Nephron progenitor cell (in vitro differentiated cells): ENCODE results near the gene NUMBL.

Experiments used
- DNase-seq: peaks from one replicate; pipeline ENCODE4 v3.0.0; 2021
- H3K27ac Mint-ChIP-seq: 2 replicates; pipeline ENCODE4 v1.8.0; 2021; ENCODE audit warnings: mild to moderate bottlenecking, moderate library complexity, mixed read lengths
- H3K27me3 Mint-ChIP-seq: 2 replicates; pipeline ENCODE4 v1.8.0; 2021; ENCODE audit warnings: mild to moderate bottlenecking, low read depth, mixed read lengths; ENCODE audit not compliant: poor library complexity
- H3K36me3 Mint-ChIP-seq: 2 replicates; pipeline ENCODE4 v1.8.0; 2021; ENCODE audit warnings: low read depth, mixed read lengths
- H3K4me1 Mint-ChIP-seq: 2 replicates; pipeline ENCODE4 v1.8.0; 2021; ENCODE audit warnings: mixed read lengths
- H3K4me3 Mint-ChIP-seq: 2 replicates; pipeline ENCODE4 v1.8.0; 2021; ENCODE audit warnings: mild to moderate bottlenecking, moderate library complexity, mixed read lengths
- H3K9me3 Mint-ChIP-seq: 2 replicates; pipeline ENCODE4 v1.8.0; 2021; ENCODE audit warnings: mild to moderate bottlenecking, moderate library complexity, mixed read lengths
- TF ChIP-seq, protein P1 (sequence below): fragments of 200-600 bp; sonication (generic); IDR thresholded peaks from 2 replicates; pipeline ENCODE4 v1.5.0; 2021; ENCODE audit warnings: antibody characterized with exemption

The NUMBL gene

DNA sequence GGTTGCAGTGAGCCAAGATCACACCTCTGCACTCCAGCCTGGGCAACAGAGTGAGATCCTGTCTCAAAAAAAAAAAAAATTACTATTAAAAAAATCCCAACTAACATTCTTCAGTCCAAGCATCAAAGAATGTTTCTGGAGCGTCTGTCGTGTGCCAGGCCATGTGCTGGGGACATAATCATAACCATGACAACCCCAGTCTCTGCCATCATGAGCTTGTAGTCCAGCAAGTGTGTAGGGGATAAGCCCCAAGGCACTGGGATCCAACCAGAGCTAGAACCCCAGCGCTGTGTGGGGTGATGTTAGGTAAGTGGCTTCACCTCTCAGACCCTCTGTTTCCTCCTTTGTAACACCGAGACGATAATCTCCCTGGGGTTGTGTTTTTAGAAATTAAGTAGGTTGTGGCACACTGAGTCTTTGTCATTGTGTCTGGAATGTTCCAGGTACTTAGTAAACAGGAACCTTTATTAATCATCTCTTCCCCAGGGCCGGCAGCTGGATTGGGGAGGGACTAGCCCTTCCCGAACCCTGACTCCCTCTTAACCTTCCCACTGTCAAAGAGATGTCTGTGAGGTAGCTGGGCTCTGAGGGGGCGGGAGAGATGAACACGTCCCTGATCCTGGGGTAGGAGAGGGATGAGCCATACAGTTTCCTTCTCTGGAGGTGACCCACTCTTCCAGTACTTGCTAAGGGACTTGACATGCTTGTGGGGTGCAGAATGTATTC lies 31.6 kb upstream of the NUMBL start:
- no peaks in the 10 kb centered on the region for H3K27me3 Mint-ChIP-seq
- H3K4me1 Mint-ChIP-seq, result peaks cover 45% of the 10 kb centered on the region
- peaks cover 9% of the 10 kb centered on the region for H3K9me3 Mint-ChIP-seq
- H3K27ac Mint-ChIP-seq, result peak overlapping the region; percentile 54
- peaks cover 58% of the 10 kb centered on the region for H3K36me3 Mint-ChIP-seq
- no peak overlapping the region for H3K4me3 Mint-ChIP-seq
- no peak for DNase-seq
- TF ChIP-seq, protein P1, sequence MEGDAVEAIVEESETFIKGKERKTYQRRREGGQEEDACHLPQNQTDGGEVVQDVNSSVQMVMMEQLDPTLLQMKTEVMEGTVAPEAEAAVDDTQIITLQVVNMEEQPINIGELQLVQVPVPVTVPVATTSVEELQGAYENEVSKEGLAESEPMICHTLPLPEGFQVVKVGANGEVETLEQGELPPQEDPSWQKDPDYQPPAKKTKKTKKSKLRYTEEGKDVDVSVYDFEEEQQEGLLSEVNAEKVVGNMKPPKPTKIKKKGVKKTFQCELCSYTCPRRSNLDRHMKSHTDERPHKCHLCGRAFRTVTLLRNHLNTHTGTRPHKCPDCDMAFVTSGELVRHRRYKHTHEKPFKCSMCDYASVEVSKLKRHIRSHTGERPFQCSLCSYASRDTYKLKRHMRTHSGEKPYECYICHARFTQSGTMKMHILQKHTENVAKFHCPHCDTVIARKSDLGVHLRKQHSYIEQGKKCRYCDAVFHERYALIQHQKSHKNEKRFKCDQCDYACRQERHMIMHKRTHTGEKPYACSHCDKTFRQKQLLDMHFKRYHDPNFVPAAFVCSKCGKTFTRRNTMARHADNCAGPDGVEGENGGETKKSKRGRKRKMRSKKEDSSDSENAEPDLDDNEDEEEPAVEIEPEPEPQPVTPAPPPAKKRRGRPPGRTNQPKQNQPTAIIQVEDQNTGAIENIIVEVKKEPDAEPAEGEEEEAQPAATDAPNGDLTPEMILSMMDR, result no peak

DNA sequence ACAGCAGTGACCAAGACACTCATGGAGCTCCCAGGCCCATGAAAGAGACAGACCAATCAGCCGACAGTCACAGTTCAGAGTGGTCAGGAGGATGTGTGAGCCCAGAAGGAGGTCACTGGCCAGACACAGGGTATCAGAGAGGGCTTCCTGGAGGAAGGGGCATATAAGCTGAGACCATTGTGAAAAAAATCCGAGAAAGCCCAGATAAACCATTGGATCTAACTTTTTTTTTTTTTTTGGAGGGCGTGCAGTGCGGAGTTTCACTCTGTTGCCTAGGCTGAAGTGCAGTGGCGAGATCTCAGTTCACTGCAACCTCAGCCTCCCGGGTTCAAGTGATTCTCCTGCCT lies 30.7 kb upstream of the NUMBL start:
- H3K9me3 Mint-ChIP-seq, result peaks cover 9% of the 10 kb centered on the region
- H3K27ac Mint-ChIP-seq, result peak overlapping the region; percentile 39
- TF ChIP-seq, protein P1, result no peak
- H3K4me1 Mint-ChIP-seq, result peaks cover 48% of the 10 kb centered on the region
- H3K27me3 Mint-ChIP-seq, result no peaks in the 10 kb centered on the region
- DNase-seq, result no peak
- peak overlapping the region; percentile 61 for H3K4me3 Mint-ChIP-seq
- peaks cover 50% of the 10 kb centered on the region for H3K36me3 Mint-ChIP-seq

DNA sequence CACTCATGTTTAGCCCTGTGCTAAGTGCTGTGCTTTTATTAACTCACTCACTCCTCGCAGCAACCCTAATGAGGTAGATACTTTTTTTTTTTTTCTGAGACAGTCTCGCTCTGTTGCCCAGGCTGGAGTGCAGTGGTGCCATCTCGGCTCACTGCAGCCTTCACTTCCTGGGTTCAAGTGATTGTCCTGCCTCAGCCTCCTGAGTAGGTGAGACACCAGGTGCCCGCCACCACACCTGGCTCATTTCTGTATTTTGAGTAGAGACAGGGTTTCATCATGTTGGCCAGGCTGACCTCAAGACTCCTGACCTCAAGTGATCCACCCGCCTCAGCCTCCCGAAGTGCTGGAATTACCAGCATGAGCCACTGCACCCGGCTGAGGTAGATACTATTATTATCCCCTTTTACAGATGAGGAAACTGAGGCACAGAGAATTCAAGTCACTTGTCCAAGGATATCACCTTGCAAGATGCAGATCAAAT lies 29.0 kb upstream of the NUMBL start:
- H3K27me3 Mint-ChIP-seq, result no peaks in the 10 kb centered on the region
- DNase-seq, result no peak
- TF ChIP-seq, protein P1, result no peak
- peaks cover 9% of the 10 kb centered on the region for H3K9me3 Mint-ChIP-seq
- peak overlapping the region; percentile 90 for H3K4me3 Mint-ChIP-seq
- no peak overlapping the region for H3K27ac Mint-ChIP-seq
- H3K4me1 Mint-ChIP-seq, result peaks cover 65% of the 10 kb centered on the region
- peaks cover 34% of the 10 kb centered on the region for H3K36me3 Mint-ChIP-seq

DNA sequence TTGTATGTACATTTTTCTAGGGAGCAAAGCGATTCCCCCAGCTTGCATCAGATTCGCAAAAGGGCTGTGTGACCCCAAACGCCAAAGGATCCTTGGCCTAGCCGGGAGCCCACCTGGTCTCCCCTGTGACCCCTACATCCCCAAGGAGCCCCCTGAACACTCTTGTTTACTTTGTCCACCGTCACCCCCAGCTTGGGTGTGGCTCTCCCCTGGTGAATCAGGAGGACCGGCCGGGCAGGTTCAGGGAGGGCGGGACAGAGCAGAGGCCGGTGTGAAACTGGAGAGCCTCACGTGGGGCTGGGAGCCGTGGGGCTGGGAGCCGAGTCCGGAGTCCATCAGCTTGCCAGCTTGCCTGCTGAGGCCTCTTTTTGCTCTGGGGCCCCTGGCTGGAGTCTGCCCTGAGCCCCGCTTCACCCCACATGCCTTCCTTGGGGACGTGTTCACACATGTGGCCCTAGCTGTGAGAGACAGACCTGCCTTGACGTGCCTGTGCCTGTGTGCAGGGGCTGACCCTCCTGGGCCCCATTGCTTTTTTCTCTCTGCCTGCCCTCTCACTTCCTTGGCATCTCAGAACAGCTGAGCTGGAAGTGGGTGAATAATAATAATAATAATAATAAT lies 28.4 kb upstream of the NUMBL start:
- H3K36me3 Mint-ChIP-seq, result peaks cover 30% of the 10 kb centered on the region
- peaks cover 69% of the 10 kb centered on the region for H3K4me1 Mint-ChIP-seq
- H3K27ac Mint-ChIP-seq, result no peak overlapping the region
- H3K27me3 Mint-ChIP-seq, result no peaks in the 10 kb centered on the region
- H3K9me3 Mint-ChIP-seq, result peaks cover 7% of the 10 kb centered on the region
- DNase-seq, result peak; percentile 57
- peak overlapping the region; percentile 90 for H3K4me3 Mint-ChIP-seq
- TF ChIP-seq, protein P1, result no peak

DNA sequence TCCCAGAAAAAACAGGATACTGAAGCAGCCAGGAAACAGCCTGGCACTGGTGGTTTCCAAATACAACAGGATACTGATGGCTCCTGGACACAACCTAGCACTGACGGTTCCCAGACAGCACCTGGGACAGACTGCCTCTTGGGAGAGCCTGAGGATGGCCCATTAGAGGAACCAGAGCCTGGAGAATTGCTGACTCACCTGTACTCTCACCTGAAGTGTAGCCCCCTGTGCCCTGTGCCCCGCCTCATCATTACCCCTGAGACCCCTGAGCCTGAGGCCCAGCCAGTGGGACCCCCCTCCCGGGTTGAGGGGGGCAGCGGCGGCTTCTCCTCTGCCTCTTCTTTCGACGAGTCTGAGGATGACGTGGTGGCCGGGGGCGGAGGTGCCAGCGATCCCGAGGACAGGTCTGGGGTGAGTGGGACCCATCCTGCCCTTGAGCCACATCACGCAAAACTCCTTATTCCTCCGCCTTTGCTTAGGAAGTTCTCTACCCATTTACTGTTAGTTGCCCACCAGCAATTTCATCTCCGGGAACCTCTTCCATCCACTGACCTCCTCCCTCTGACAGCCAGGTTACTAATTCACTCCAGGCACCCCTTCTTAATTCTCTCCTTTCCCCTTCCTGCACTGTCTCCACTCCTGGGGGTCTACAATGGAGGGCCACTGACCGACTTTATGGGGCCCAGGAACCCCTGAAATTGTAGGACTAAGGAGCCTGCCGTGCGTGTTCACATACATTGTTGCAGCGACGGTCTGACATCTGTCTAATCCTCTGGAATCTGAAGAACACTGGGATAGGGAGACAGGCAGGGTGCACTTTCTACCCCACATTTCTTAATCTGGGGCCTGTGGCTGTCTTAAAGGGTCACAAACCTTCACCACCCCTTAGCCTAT lies 27.7 kb upstream of the NUMBL start:
- DNase-seq, result no peak
- peak overlapping the region; percentile 90 for H3K4me3 Mint-ChIP-seq
- no peaks in the 10 kb centered on the region for H3K9me3 Mint-ChIP-seq
- H3K36me3 Mint-ChIP-seq, result peaks cover 25% of the 10 kb centered on the region
- TF ChIP-seq, protein P1, result no peak
- H3K27me3 Mint-ChIP-seq, result no peaks in the 10 kb centered on the region
- peaks cover 73% of the 10 kb centered on the region for H3K4me1 Mint-ChIP-seq
- peak overlapping the region; percentile 29 for H3K27ac Mint-ChIP-seq
